LNCaP clone FGC (cell line): ENCODE data around the gene TANGO6.

Experiments
- DNase-seq: peaks from one replicate; pipeline ENCODE4 v3.0.0-alpha.2; 2011; ENCODE audit warnings: low read depth
- H3K4me3 ChIP-seq: 2 replicates; pipeline ENCODE4 v1.5.1; 2011; ENCODE audit warnings: mild to moderate bottlenecking, low read depth, low read length, control low read depth
- TF ChIP-seq, protein P1 (sequence below): IDR thresholded peaks from 2 replicates; pipeline ENCODE4 v1.5.1; 2012; ENCODE audit warnings: mild to moderate bottlenecking; ENCODE audit not compliant: control insufficient read depth, insufficient read depth; ENCODE audit errors: extremely low read depth

TANGO6 gene

DNA sequence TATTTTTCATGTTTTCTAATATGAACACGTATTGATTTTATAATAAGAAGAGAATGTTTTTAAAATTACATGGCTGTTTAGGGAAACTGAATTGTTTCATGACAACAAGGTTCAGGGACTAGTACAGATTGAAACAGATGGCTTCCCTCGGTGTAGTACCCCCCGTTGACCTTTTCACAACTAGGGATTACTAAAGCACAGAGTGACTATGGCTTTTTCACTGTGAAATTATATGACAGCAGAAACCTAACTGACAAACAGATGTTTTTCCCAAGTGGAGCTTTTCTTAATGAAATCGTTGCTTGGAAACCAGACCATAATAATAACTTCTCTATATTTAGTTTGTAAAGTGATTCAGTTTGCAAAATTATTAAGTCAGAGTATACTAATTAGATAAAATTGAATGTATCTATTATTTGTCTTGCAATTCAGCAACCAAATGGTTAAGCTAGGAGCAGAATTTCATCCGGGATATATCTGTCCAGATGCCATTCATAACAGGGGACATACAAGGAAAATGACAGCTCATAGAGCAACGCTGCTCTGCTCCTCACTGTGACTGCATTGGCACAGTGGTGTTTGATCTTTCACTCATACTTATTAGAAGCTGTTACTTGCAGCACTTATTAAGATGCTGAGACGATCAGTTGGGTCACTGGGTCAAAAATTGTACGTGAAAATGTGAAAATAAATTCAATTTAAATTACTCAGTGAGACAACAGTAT, 111.7 kb downstream of the TANGO6 start:
- DNase-seq = no peak
- H3K4me3 ChIP-seq = no peak overlapping the region
- TF ChIP-seq, protein P1, sequence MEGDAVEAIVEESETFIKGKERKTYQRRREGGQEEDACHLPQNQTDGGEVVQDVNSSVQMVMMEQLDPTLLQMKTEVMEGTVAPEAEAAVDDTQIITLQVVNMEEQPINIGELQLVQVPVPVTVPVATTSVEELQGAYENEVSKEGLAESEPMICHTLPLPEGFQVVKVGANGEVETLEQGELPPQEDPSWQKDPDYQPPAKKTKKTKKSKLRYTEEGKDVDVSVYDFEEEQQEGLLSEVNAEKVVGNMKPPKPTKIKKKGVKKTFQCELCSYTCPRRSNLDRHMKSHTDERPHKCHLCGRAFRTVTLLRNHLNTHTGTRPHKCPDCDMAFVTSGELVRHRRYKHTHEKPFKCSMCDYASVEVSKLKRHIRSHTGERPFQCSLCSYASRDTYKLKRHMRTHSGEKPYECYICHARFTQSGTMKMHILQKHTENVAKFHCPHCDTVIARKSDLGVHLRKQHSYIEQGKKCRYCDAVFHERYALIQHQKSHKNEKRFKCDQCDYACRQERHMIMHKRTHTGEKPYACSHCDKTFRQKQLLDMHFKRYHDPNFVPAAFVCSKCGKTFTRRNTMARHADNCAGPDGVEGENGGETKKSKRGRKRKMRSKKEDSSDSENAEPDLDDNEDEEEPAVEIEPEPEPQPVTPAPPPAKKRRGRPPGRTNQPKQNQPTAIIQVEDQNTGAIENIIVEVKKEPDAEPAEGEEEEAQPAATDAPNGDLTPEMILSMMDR = no peak

DNA sequence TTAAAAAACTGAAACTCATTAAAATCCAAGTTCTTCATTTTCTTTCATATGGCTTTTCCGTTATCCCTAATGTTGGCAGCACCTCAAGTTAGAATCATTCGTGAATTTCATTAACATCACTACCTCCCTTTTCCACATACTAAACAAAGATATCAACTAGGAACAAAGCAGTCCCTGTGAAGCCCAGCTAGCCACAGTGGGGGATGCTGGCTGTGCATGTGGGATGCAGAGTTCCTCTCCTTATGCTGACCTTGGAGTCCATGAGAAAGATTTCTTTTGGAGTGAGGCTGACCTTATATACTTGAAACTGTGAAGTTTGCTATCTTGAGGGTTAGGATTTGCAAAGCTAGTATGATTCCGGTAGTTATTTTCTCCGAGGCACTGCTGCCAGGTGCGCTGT, 117.6 kb downstream of the TANGO6 start:
- TF ChIP-seq, protein P1 = no peak
- H3K4me3 ChIP-seq = no peak overlapping the region
- DNase-seq = no peak

DNA sequence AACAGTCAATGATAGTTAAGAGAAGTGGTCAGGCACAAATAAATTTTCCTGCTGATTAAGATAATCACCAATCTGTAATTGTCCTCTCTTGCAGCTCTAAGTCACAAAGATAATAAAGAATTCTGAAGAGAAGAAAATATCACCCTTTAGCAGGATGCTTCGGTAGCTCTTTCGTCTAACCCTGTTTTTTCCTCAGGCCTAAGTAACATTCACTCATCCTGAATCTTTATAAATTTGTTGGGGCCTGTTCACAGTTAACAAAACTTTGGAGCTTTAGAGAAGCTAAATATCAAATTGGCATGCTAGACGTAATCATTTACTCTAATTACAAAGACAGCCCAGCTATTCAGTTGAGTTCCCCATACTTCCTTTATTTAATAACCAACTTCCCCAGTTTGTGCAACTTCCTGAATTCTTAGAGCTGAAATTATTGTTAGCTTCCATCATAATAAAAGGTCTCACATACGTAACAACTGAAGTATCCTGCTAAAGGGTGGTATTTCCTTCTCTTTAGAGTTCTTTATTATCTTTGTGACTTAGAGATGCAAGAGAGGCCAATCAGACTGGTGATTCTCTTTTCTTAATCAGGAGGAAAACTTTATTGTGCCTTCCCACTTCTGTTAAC, 118.6 kb downstream of the TANGO6 start:
- TF ChIP-seq, protein P1 = no peak
- DNase-seq = no peak
- H3K4me3 ChIP-seq = no peak overlapping the region

DNA sequence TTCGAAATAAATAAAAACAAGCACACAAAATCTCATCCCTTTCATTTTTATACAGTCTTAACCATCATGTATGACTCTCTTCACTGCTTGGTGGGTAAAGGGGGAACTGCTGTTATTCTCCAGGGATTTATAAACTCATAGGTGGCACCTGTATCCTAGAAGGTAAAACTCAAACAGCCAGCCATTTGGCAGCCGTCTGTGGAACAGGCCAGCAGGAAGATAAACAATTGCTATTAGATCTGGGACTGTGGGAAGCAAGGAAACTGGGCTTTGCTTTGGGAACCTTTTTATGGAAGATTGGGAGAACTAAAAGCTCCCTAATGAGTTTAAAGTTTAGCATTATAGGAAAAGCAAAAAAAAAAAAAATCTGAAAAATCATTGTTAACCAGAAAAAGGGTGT, 126.0 kb downstream of the TANGO6 start:
- DNase-seq = peak; percentile 13
- TF ChIP-seq, protein P1 = no peak
- no peak overlapping the region for H3K4me3 ChIP-seq

DNA sequence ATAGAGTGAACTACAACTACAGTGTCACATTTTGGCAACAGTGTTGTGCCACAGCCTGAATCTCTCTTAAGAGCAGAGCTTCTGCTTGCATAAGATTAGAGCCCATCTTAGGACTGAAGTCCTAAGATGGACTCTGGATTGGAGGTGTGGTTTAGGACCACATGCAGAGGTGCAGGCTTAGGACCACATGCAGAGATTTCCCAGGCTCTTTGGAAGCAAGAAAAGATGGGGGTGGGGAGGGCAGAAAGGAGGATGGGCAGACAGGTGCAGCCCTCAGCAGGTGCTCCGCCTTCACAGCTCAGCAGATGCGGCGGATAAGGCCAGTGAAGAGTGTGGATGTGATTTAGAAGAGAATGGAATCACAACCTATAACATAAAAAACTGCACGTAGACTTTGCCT, 128.7 kb downstream of the TANGO6 start:
- no peak for DNase-seq
- TF ChIP-seq, protein P1 = no peak
- no peak overlapping the region for H3K4me3 ChIP-seq

DNA sequence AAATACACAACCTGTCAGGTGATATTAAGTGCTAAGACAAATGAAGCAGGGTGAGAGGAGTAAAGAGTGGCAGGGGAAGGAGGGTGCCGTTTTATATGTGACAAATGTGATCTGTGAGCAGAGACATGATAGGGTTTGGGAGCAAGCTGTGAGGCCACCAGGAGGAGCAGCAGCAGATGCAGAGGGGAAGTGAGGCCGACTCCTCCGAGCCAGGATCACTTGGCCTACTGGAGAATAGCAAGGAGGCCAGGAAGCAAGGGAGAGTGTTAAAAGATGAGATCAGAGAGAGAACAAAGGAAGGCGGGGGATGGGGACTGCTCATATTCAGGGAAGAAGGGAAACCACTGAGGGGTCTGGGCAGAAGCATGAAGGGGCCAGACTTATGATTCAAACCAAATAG, 129.4 kb downstream of the TANGO6 start:
- DNase-seq = no peak

More for the DNA sequence above, 129.4 kb downstream of the TANGO6 start:
- no peak overlapping the region for H3K4me3 ChIP-seq
- TF ChIP-seq, protein P1 = 0 out of 2 replicates have a peak, but pooled peaks have one; percentile 23
